Fibroblast of pulmonary artery (primary cell): ENCODE results near the gene FOXO3.

Experiments used
- DNase-seq: peaks from one replicate; pipeline ENCODE4 v3.0.0-alpha.2; 2010; ENCODE audit warnings: low read depth
- H3K4me3 ChIP-seq: replicated peaks from 2 replicates; pipeline ENCODE4 v1.5.1; 2011; ENCODE audit warnings: low read depth, mild to moderate bottlenecking, control low read depth, low read length, moderate library complexity
- CTCF ChIP-seq: IDR thresholded peaks from 2 replicates; pipeline ENCODE4 v1.5.1; 2011; ENCODE audit warnings: mild to moderate bottlenecking, control low read depth, low read length, inconsistent platforms; ENCODE audit errors: missing control alignments

Gene FOXO3

GRCh38 chr6:108578166-108578565 lies 17.4 kb downstream of the FOXO3 start:
- no peak for TF ChIP-seq CTCF
- no peak overlapping the region for H3K4me3 ChIP-seq
- no peak for DNase-seq

GRCh38 chr6:108578595-108579327 lies 18.0 kb downstream of the FOXO3 start:
- TF ChIP-seq CTCF: no peak
- no peak overlapping the region for H3K4me3 ChIP-seq
- peak; percentile 63 for DNase-seq

- DNase-seq: no peak
- TF ChIP-seq CTCF: no peak
- H3K4me3 ChIP-seq: no peak overlapping the region
Measured at GRCh38 chr6:108579328-108579721, 18.6 kb downstream of the FOXO3 start.

GRCh38 chr6:108580646-108581045 lies 19.9 kb downstream of the FOXO3 start:
- peak overlapping the region; percentile 30 for H3K4me3 ChIP-seq
- no peak for TF ChIP-seq CTCF
- no peak for DNase-seq

- peak overlapping the region; percentile 30 for H3K4me3 ChIP-seq
- peak; percentile 95 for DNase-seq
- TF ChIP-seq CTCF: no peak
Measured at GRCh38 chr6:108581237-108581931, 20.7 kb downstream of the FOXO3 start.

- peak overlapping the region; percentile 30 for H3K4me3 ChIP-seq
- peak; percentile 39 for DNase-seq
- TF ChIP-seq CTCF: no peak
Measured at GRCh38 chr6:108581932-108582475, 21.3 kb downstream of the FOXO3 start.

- H3K4me3 ChIP-seq: no peak overlapping the region
- no peak for TF ChIP-seq CTCF
- no peak for DNase-seq
Measured at GRCh38 chr6:108582618-108583017, 21.9 kb downstream of the FOXO3 start.
